Adrenal gland (tissue), 5 donors: Measurements from ENCODE around the gene SRC.

Source experiments
- CTCF ChIP-seq, 6 experiments: fragments of 450-650 bp in 4 of 6; fragments of 200-600 bp in 2 of 6; sonication (generic) in 1 of 6; IDR thresholded peaks; 1 replicate in 5 of 6; 2 replicates in 1 of 6; pipeline versions ENCODE4 v1.5.1 to v1.8.0; 2016 to 2021; ENCODE audit warnings: antibody characterized with exemption in 6 of 6, mild to moderate bottlenecking in 2 of 6, moderate library complexity in 1 of 6
- POLR2A ChIP-seq, 2 donors: fragments of 450-650 bp; IDR thresholded peaks; one replicate each; pipeline ENCODE4 v1.6.1; 2017; ENCODE audit warnings: antibody characterized with exemption in 2 of 2, mild to moderate bottlenecking in 2 of 2, moderate library complexity in 1 of 2
- donor health status: DM: no; HTN: no; CAD: no.

DNA sequence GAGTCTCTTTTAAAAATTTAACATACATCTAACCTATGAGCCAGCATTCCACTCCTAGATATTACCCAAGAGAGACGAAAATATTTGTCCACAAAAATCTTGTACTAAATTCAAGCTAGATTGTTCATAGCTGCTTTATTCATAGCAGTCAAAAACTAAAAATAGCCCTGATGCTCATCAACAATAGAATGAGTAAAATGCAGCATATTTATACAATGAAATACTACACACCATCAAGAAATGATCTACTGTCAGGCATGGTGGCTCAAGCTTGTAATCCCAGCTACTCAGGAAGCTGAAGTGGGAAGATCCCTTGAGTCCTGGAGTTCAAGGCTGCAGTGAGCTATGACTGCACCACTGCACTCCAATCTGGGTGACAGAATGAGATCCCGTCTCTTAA lies 22.0 kb upstream of the SRC start:
- no peak for TF ChIP-seq CTCF (IDR thresholded peaks at IDR 0.05)
- no peak for TF ChIP-seq POLR2A (IDR thresholded peaks at IDR 0.05)
